ENCODE data around the gene GBP6.
A peak's percentile ranks its signal among the peaks of the same experiment; 100 is the strongest.
"Not testable (repeated sequence)": the region's sequence is repeated elsewhere in the genome, so short reads cannot be mapped to it uniquely, and the experiment has no call there.

The GBP6 gene

DNA sequence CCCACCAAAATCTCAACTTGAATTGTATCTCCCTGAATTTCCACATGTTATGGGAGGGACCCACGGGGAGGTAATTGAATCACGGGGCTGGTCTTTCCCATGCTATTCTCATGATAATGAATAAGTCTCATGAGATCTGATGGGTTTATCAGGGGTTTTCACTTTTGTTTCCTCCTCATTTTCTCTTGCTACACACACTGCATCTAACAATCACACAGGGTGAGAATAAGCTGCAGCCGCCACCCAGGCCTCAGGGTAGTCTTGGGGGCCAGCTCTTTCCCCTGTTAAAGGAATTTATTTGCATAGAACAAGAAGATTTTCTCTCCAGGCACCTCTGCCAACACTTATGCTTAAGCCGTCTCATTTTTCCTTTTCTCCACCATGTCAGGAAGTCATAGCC lies 26.0 kb upstream of the GBP6 start:
- Mint-ChIP-seq H3K9me3 (peaks cover 3% of the 10 kb centered on the region), H3K4me1 (peaks cover under 1% of the 10 kb centered on the region), H3K36me3 (ENCODE audit: low read depth) (no peaks in the 10 kb centered on the region), H3K27ac (no peak overlapping the region), H3K4me3 (no peak overlapping the region), H3K27me3 (ENCODE audit: low read depth) (peaks cover 5% of the 10 kb centered on the region)
- TF ChIP-seq, protein P1, sequence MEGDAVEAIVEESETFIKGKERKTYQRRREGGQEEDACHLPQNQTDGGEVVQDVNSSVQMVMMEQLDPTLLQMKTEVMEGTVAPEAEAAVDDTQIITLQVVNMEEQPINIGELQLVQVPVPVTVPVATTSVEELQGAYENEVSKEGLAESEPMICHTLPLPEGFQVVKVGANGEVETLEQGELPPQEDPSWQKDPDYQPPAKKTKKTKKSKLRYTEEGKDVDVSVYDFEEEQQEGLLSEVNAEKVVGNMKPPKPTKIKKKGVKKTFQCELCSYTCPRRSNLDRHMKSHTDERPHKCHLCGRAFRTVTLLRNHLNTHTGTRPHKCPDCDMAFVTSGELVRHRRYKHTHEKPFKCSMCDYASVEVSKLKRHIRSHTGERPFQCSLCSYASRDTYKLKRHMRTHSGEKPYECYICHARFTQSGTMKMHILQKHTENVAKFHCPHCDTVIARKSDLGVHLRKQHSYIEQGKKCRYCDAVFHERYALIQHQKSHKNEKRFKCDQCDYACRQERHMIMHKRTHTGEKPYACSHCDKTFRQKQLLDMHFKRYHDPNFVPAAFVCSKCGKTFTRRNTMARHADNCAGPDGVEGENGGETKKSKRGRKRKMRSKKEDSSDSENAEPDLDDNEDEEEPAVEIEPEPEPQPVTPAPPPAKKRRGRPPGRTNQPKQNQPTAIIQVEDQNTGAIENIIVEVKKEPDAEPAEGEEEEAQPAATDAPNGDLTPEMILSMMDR (IDR thresholded peaks at IDR 0.05; ENCODE audit: unreplicated experiment in 3 of 3): no peak

DNA sequence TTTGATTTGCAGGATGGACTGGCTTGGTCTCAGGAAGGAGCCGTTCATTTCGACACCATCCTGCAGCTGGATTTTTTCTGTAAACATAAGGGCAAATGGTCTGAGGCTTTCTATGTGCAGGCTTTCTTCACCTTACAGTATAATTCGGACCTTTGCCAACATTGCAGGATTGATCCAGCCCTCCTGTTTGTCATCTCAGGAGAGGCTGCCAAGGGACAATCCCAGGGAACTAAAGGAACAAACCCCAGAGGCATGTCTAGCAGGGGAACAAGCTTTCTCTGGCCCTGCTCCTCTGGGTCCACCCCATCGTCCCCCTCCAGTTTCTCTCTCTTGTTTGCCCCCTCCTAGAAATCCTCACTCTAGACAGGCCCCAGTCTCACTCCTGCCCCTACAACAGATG lies 24.8 kb upstream of the GBP6 start:
- H3K36me3 Mint-ChIP-seq (ENCODE audit: low read depth): no peaks in the 10 kb centered on the region
- H3K4me1 Mint-ChIP-seq: no peaks in the 10 kb centered on the region
- peaks cover 5% of the 10 kb centered on the region for H3K27me3 Mint-ChIP-seq (ENCODE audit: low read depth)
- TF ChIP-seq, protein P1 (IDR thresholded peaks at IDR 0.05; ENCODE audit: unreplicated experiment in 3 of 3): no peak
- no peak overlapping the region for H3K4me3 Mint-ChIP-seq
- H3K9me3 Mint-ChIP-seq: peaks cover 3% of the 10 kb centered on the region
- H3K27ac Mint-ChIP-seq: no peak overlapping the region

DNA sequence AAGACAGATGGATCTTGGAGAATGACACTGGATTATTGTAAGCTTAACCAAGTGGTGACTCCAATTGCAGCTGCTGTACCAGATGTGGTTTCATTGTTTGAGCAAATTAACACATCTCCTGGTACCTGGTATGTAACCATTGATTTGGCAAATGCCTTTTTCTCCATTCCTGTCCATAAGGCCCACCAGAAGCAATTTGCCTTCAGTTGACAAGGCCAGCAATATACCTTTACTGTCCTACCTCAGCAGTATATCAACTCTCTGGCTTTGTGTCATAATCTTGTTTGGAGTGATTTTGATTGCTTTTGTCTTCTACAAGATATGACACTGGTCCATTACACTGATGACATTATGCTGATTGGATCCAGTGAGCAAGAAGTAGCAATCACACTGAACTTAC lies 18.4 kb upstream of the GBP6 start:
- H3K27me3 Mint-ChIP-seq (ENCODE audit: low read depth); H3K4me3 Mint-ChIP-seq; H3K27ac Mint-ChIP-seq; H3K9me3 Mint-ChIP-seq; H3K4me1 Mint-ChIP-seq; H3K36me3 Mint-ChIP-seq (ENCODE audit: low read depth): not testable (repeated sequence)

DNA sequence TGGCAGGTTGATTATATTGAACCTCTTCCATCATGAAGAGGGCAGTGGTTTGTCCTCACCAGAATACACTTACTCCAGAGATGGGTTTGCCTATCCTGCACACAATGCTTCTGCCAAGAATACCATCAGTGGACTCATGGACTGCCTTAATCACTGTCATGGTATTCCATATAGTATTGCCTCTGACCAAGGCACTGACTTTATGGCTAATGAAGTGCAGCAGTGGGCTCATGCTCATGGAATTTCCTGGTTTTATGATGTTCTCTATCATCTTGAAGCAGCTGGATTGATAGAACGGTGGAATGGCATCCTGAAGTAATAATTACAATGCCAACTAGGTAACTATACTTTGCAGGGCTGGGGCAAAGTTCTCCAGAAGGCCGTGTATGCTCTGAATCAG lies 16.6 kb upstream of the GBP6 start:
- no peak overlapping the region for H3K27ac Mint-ChIP-seq
- TF ChIP-seq, protein P1 (IDR thresholded peaks at IDR 0.05; ENCODE audit: unreplicated experiment in 3 of 3): no peak
- H3K9me3 Mint-ChIP-seq: no peaks in the 10 kb centered on the region
- no peaks in the 10 kb centered on the region for H3K36me3 Mint-ChIP-seq (ENCODE audit: low read depth)
- peaks cover 3% of the 10 kb centered on the region for H3K27me3 Mint-ChIP-seq (ENCODE audit: low read depth)
- H3K4me1 Mint-ChIP-seq: no peaks in the 10 kb centered on the region
- no peak overlapping the region for H3K4me3 Mint-ChIP-seq

DNA sequence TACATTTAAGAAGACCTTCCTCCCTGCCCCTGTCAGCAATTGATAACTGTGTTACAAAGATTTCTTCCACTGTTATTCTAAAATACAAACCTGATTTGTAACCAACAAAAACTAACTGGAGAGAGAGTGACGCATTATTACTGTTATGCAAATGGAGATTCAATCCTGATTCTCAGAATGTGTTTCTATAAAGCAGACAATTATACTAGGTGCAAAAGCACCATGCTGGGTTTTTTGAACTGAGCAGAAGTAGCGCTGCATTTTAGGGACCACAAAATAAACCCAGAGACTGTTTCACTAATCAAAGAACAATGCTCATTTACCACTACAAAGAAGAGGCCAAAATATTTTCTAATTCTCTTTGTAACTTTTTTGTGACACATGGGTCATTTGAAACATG lies 13.6 kb upstream of the GBP6 start:
- no peak overlapping the region for H3K4me3 Mint-ChIP-seq
- H3K27me3 Mint-ChIP-seq (ENCODE audit: low read depth): peaks cover 3% of the 10 kb centered on the region
- H3K9me3 Mint-ChIP-seq: no peaks in the 10 kb centered on the region
- H3K4me1 Mint-ChIP-seq: no peaks in the 10 kb centered on the region
- TF ChIP-seq, protein P1 (IDR thresholded peaks at IDR 0.05; ENCODE audit: unreplicated experiment in 3 of 3): no peak
- H3K27ac Mint-ChIP-seq: peak overlapping the region in 1 of 3 experiments; percentile 2
- no peaks in the 10 kb centered on the region for H3K36me3 Mint-ChIP-seq (ENCODE audit: low read depth)

DNA sequence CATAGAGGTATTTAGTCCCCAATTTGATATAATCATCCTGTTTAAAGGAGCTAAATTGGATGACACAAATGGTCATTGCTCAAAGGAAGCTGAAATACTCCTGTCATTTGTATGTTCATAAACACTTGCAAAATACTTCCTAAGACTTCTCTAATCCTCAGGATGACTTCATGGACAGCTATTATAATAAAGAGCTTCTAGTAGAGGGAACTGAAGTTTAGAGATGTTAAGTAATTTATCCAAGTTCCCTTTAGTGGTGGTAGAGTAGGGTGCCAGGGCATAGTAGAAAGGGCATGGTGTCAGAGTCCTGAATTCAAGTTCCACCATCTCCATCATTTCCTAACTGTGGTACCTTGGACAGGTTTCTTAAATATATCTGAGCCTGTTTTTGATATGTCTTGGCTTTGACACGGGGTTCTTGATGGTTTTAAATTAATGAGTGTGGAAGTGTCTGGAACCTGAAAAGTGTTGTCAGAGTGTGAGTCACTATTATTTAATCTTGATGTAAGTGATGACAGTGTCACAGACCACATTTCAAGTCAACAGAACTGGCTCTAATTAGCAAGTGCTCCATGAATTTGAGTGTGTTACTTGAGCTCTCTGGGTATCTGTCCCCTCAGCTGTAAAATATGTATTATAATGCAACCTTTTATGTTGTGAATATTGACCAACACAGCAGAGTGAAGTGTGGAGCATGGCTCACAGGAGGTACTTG lies 12.1 kb upstream of the GBP6 start:
- TF ChIP-seq, protein P1 (IDR thresholded peaks at IDR 0.05; ENCODE audit: unreplicated experiment in 3 of 3): no peak
- H3K4me1 Mint-ChIP-seq: no peaks in the 10 kb centered on the region
- H3K27ac Mint-ChIP-seq: no peak overlapping the region
- no peaks in the 10 kb centered on the region for H3K9me3 Mint-ChIP-seq
- peaks cover 3% of the 10 kb centered on the region for H3K27me3 Mint-ChIP-seq (ENCODE audit: low read depth)
- H3K4me3 Mint-ChIP-seq: no peak overlapping the region
- no peaks in the 10 kb centered on the region for H3K36me3 Mint-ChIP-seq (ENCODE audit: low read depth)
